Liver (tissue), 3 donors: ENCODE measurements around the gene RAG2.

ENCODE experiments used
- EGR1 ChIP-seq, 2 donors: IDR thresholded peaks; 2 replicates each; pipeline ENCODE4 v1.6.1; 2016 to 2018; ENCODE audit warnings: antibody characterized with exemption in 2 of 2, low read depth in 2 of 2
- GABPA ChIP-seq, 2 donors: IDR thresholded peaks in 1 of 2; conservative IDR thresholded peaks in 1 of 2; 2 replicates each; pipeline ENCODE4 v1.6.1; 2016; ENCODE audit warnings: antibody characterized with exemption in 2 of 2, mild to moderate bottlenecking in 1 of 2, moderate library complexity in 1 of 2
- JUND ChIP-seq, 2 donors: IDR thresholded peaks; 2 replicates each; pipeline ENCODE4 v1.6.1; 2016; ENCODE audit warnings: antibody characterized with exemption in 2 of 2
- MAX ChIP-seq: IDR thresholded peaks from 2 replicates; pipeline ENCODE4 v1.6.1; 2016; ENCODE audit warnings: antibody characterized with exemption
- NR2F2 ChIP-seq: IDR thresholded peaks from 2 replicates; pipeline ENCODE4 v1.6.1; 2016; ENCODE audit warnings: antibody characterized with exemption
- RAD21 ChIP-seq, 2 donors: IDR thresholded peaks; 2 replicates each; pipeline ENCODE4 v1.6.1; 2016; ENCODE audit warnings: antibody characterized with exemption in 2 of 2, mild to moderate bottlenecking in 2 of 2
- REST ChIP-seq: IDR thresholded peaks from 2 replicates; pipeline ENCODE4 v1.6.1; 2016; ENCODE audit warnings: antibody characterized with exemption, mild to moderate bottlenecking
- RXRA ChIP-seq, 2 donors: IDR thresholded peaks; 2 replicates each; pipeline ENCODE4 v1.6.1; 2017 to 2018; ENCODE audit warnings: antibody characterized with exemption in 2 of 2, mild to moderate bottlenecking in 1 of 2
- SP1 ChIP-seq: IDR thresholded peaks from 2 replicates; pipeline ENCODE4 v1.6.1; 2018; ENCODE audit warnings: antibody characterized with exemption, mild to moderate bottlenecking
- TAF1 ChIP-seq: conservative IDR thresholded peaks from 2 replicates; pipeline ENCODE4 v1.6.1; 2016; ENCODE audit warnings: antibody characterized with exemption, mild to moderate bottlenecking
- YY1 ChIP-seq: IDR thresholded peaks from 2 replicates; pipeline ENCODE4 v1.6.1; 2016; ENCODE audit warnings: antibody characterized with exemption, mild to moderate bottlenecking
- TF ChIP-seq, protein P1 (sequence below): fragments of 150-350 bp; IDR thresholded peaks from 2 replicates; pipeline ENCODE4 v1.5.1; 2017; ENCODE audit warnings: improper control_type of control experiment, low read depth, low read length; ENCODE audit not compliant: missing input control
- TF ChIP-seq, protein P2 (sequence below): IDR thresholded peaks from 2 replicates; pipeline ENCODE4 v1.6.1; 2016; ENCODE audit warnings: antibody characterized with exemption
- TF ChIP-seq, protein P3 (sequence below): IDR thresholded peaks from 2 replicates; pipeline ENCODE4 v1.6.1; 2016; ENCODE audit warnings: antibody characterized with exemption
- donor health status: healthy.
- donor health status: healthy.

DNA sequence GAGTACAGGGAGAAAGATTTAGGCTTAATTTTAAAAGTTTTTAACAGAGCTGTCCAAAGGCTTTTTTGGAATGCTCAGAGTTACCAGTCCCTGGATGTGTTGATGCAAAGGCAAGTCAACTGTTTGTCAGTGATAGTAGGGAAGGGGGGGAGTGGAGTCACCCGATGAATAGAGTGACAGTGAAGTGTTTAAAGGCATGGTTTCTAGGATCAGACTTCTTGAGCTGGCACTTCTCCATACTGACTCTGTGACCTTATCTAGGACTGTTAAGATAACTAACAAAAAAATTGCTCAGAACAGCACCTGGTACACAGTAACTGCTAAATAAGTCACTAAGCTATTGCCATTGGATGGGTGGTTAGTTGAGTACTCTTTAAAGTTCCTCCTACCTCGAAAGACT, 11.3 kb upstream of the RAG2 start:
- TF ChIP-seq TAF1 (no peak), REST (no peak), SP1 (no peak), RAD21 (IDR thresholded peaks at IDR 0.05) (no peak), EGR1 (IDR thresholded peaks at IDR 0.05; ENCODE audit: low read depth in 2 of 2) (no peak), GABPA (IDR thresholded peaks at IDR 0.05 in 1 of 2, conservative IDR thresholded peaks at IDR 0.05 in 1 of 2) (no peak), NR2F2 (no peak), RXRA (IDR thresholded peaks at IDR 0.05) (no peak), JUND (IDR thresholded peaks at IDR 0.05) (no peak), YY1 (no peak), MAX (no peak)
- TF ChIP-seq, protein P1, sequence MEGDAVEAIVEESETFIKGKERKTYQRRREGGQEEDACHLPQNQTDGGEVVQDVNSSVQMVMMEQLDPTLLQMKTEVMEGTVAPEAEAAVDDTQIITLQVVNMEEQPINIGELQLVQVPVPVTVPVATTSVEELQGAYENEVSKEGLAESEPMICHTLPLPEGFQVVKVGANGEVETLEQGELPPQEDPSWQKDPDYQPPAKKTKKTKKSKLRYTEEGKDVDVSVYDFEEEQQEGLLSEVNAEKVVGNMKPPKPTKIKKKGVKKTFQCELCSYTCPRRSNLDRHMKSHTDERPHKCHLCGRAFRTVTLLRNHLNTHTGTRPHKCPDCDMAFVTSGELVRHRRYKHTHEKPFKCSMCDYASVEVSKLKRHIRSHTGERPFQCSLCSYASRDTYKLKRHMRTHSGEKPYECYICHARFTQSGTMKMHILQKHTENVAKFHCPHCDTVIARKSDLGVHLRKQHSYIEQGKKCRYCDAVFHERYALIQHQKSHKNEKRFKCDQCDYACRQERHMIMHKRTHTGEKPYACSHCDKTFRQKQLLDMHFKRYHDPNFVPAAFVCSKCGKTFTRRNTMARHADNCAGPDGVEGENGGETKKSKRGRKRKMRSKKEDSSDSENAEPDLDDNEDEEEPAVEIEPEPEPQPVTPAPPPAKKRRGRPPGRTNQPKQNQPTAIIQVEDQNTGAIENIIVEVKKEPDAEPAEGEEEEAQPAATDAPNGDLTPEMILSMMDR: no peak
- TF ChIP-seq, protein P2, sequence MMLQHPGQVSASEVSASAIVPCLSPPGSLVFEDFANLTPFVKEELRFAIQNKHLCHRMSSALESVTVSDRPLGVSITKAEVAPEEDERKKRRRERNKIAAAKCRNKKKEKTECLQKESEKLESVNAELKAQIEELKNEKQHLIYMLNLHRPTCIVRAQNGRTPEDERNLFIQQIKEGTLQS: no peak
- TF ChIP-seq, protein P3, sequence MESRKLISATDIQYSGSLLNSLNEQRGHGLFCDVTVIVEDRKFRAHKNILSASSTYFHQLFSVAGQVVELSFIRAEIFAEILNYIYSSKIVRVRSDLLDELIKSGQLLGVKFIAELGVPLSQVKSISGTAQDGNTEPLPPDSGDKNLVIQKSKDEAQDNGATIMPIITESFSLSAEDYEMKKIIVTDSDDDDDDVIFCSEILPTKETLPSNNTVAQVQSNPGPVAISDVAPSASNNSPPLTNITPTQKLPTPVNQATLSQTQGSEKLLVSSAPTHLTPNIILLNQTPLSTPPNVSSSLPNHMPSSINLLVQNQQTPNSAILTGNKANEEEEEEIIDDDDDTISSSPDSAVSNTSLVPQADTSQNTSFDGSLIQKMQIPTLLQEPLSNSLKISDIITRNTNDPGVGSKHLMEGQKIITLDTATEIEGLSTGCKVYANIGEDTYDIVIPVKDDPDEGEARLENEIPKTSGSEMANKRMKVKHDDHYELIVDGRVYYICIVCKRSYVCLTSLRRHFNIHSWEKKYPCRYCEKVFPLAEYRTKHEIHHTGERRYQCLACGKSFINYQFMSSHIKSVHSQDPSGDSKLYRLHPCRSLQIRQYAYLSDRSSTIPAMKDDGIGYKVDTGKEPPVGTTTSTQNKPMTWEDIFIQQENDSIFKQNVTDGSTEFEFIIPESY: no peak
